Upper lobe of left lung (tissue), 6 donors: Measurements from ENCODE around the gene C1orf232. TPM values are rescaled to one million over a fixed set of nuclear protein-coding genes. Genes with fewer than 3 reads are reported as not detected.
A peak's percentile ranks its signal among the peaks of the same experiment; 100 is the strongest.

Experiments
- ATAC-seq, 2 donors: fragments of 200-7000 bp; cut with Tn5 transposase; one replicate each; pipeline ENCODE4 v1.9.1; 2022; ENCODE audit warnings: mild to moderate bottlenecking in 2 of 2, moderate library complexity in 2 of 2; ENCODE audit not compliant: low FRiP score in 2 of 2
- DNase-seq, 2 donors: peaks; one replicate each; pipeline ENCODE4 v3.0.0-alpha.2; 2019 to 2020
- H3K27ac ChIP-seq, 4 donors: fragments of 200-600 bp; sonication (generic); one replicate each; pipeline ENCODE4 v1.5.1; 2016 to 2019
- H3K27me3 ChIP-seq, 4 donors: fragments of 200-600 bp; sonication (generic); one replicate each; pipeline ENCODE4 v1.5.1; 2017 to 2019
- H3K36me3 ChIP-seq, 4 donors: fragments of 200-600 bp; sonication (generic); one replicate each; pipeline ENCODE4 v1.5.1; 2016 to 2019
- H3K4me1 ChIP-seq, 4 donors: fragments of 200-600 bp; sonication (generic); one replicate each; pipeline ENCODE4 v1.5.1; 2018 to 2019
- H3K4me3 ChIP-seq, 4 donors: fragments of 200-600 bp; sonication (generic); one replicate each; pipeline ENCODE4 v1.5.1; 2017 to 2019; ENCODE audit warnings: mild to moderate bottlenecking in 2 of 4, moderate library complexity in 1 of 4
- H3K9me3 ChIP-seq, 4 donors: fragments of 200-600 bp; sonication (generic); one replicate each; pipeline ENCODE4 v1.5.1; 2018 to 2019
- CTCF ChIP-seq, 6 experiments: fragments of 450-650 bp in 4 of 6; fragments of 200-600 bp in 2 of 6; sonication (generic) in 2 of 6; IDR thresholded peaks; one replicate each; pipeline ENCODE4 v1.5.1; 2016 to 2019; ENCODE audit warnings: antibody characterized with exemption in 6 of 6
- EP300 ChIP-seq, 4 donors: sonication (generic); formaldehyde crosslinking; IDR thresholded peaks; one replicate each; pipeline ENCODE4 v1.5.1; 2017; ENCODE audit warnings: antibody characterized with exemption in 4 of 4, control low read depth in 2 of 4
- POLR2A ChIP-seq, 4 donors: fragments of 450-650 bp; IDR thresholded peaks; one replicate each; pipeline ENCODE4 v1.5.1; 2016 to 2017; ENCODE audit warnings: antibody characterized with exemption in 4 of 4, mild to moderate bottlenecking in 2 of 4
- POLR2AphosphoS5 ChIP-seq, 2 donors: sonication (generic); formaldehyde crosslinking; IDR thresholded peaks; one replicate each; pipeline ENCODE4 v1.5.1; 2017; ENCODE audit warnings: antibody characterized with exemption in 2 of 2
- WGBS, 2 donors: methylation state at CpG; one replicate each; pipeline ENCODE4 v1.1.5; 2017 to 2018; 5-methylcytosine and 5-hydroxymethylcytosine counted together
- total RNA-seq, 6 donors: library from RNA; depleted of rRNA in 4 of 6; stranded (reverse); fragments of >200 nt in 4 of 6; gene quantifications; one replicate each; pipeline versions ENCODE4 v1.1.0 to v1.2.1, GENCODE V29; 2016 to 2021
- donor health status: DM: no; HTN: no; CAD: no; lungs with moderate emphysema.
- donor health status: DM: no; HTN: yes; CAD: no; lungs with severe emphysema.

The C1orf232 gene
- total RNA-seq, 6 donors from 2014 or later, result not detected

GRCh38 chr1:26169198-26169554, 413 bp upstream of the C1orf232 start:
- H3K27me3 ChIP-seq, result no peaks in the 10 kb centered on the region
- no peaks in the 10 kb centered on the region for H3K9me3 ChIP-seq
- DNase-seq (no peak), ATAC-seq (no peak)
- H3K4me1 ChIP-seq, result peaks cover 14 to 26% (median 18%) of the 10 kb centered on the region in 4 donors
- peaks cover 0 to 7% (median 0%) of the 10 kb centered on the region in 4 donors for H3K36me3 ChIP-seq
- TF ChIP-seq POLR2AphosphoS5 (IDR thresholded peaks at IDR 0.05) (no peak), CTCF (IDR thresholded peaks at IDR 0.05) (no peak), POLR2A (IDR thresholded peaks at IDR 0.05) (no peak), EP300 (IDR thresholded peaks at IDR 0.05) (no peak)
- H3K27ac ChIP-seq, result peak overlapping the region in 3 of 4 donors; percentile 70 to 89 (median 78)
- WGBS, 2 donors, result 70 to 74% methylated on average over 4 of the region's 4 CpGs
- H3K4me3 ChIP-seq, result peak overlapping the region in 2 of 4 donors; percentile 73 to 96

GRCh38 chr1:26166719-26167281, 2.0 kb downstream of the C1orf232 start:
- H3K27ac ChIP-seq, result no peak overlapping the region
- DNase-seq (no peak), ATAC-seq (no peak)
- 75 to 77% methylated on average over 4 of the region's 4 CpGs for WGBS, 2 donors
- no peak overlapping the region for H3K4me3 ChIP-seq
- peaks cover 23 to 40% (median 31%) of the 10 kb centered on the region in 4 donors for H3K4me1 ChIP-seq
- no peaks in the 10 kb centered on the region for H3K9me3 ChIP-seq
- H3K36me3 ChIP-seq, result peaks cover 0 to 7% (median 0%) of the 10 kb centered on the region in 4 donors
- no peaks in the 10 kb centered on the region for H3K27me3 ChIP-seq
- TF ChIP-seq EP300 (IDR thresholded peaks at IDR 0.05) (no peak), POLR2A (IDR thresholded peaks at IDR 0.05) (no peak), CTCF (IDR thresholded peaks at IDR 0.05) (no peak)

- no peak for DNase-seq
Measured at GRCh38 chr1:26164861-26165842, 3.6 kb downstream of the C1orf232 start.

More at GRCh38 chr1:26164861-26165842, 3.6 kb downstream of the C1orf232 start:
- Histone ChIP-seq H3K9me3 (no peaks in the 10 kb centered on the region), H3K27me3 (peaks cover 0 to 3% (median 0%) of the 10 kb centered on the region in 4 donors), H3K36me3 (no peaks in the 10 kb centered on the region), H3K27ac (peak overlapping the region in 2 of 4 donors; percentile 52 to 65), H3K4me3 (no peak overlapping the region), H3K4me1 (peaks cover 22 to 41% (median 30%) of the 10 kb centered on the region in 4 donors)
- ATAC-seq, result no peak
- TF ChIP-seq CTCF (IDR thresholded peaks at IDR 0.05) (no peak), POLR2AphosphoS5 (IDR thresholded peaks at IDR 0.05) (no peak), POLR2A (IDR thresholded peaks at IDR 0.05) (no peak), EP300 (IDR thresholded peaks at IDR 0.05) (no peak)
- WGBS, 2 donors, result 63 to 64% methylated on average over 18 to 19 of the region's 19 CpGs
